ENCODE measurements around the gene ARHGEF33.

Gene ARHGEF33

GRCh38 chr2:38889575-38889974 is at the start of gene ARHGEF33:
Gene ARHGEF33 (plus strand): TSS chr2:38889875. CDS start chr2:38919448, 29,573 bp downstream.
- DNase-seq = no peak

GRCh38 chr2:38850045-38850444 is 39.6 kb upstream of the ARHGEF33 start:
- no peak for DNase-seq

GRCh38 chr2:38856165-38856564 is 33.5 kb upstream of the ARHGEF33 start:
- no peak for DNase-seq

GRCh38 chr2:38862476-38862875 is 27.2 kb upstream of the ARHGEF33 start:
- DNase-seq = no peak

GRCh38 chr2:38863061-38863695 is 26.5 kb upstream of the ARHGEF33 start:
- no peak for DNase-seq

GRCh38 chr2:38866773-38867443 is 22.8 kb upstream of the ARHGEF33 start:
- DNase-seq = no peak

- DNase-seq = no peak
These were observed 18.2 kb upstream of the ARHGEF33 start for GRCh38 chr2:38871432-38871831.

GRCh38 chr2:38873763-38874162 is 15.9 kb upstream of the ARHGEF33 start:
- no peak for DNase-seq

GRCh38 chr2:38875227-38875575 is 14.5 kb upstream of the ARHGEF33 start:
- no peak for DNase-seq

GRCh38 chr2:38875576-38876367 is 13.9 kb upstream of the ARHGEF33 start, which contains the start of the genes DHX57 and MORN2:
Gene DHX57 (minus strand): TSS chr2:38875934. CDS start chr2:38868405, 7,529 bp downstream.
Gene MORN2 (plus strand): TSS chr2:38875976.
- peak; percentile 85 for DNase-seq

- DNase-seq = no peak
These were observed 13.3 kb upstream of the ARHGEF33 start for GRCh38 chr2:38876407-38876806.

- DNase-seq = no peak
These were observed 3.6 kb upstream of the ARHGEF33 start for GRCh38 chr2:38886063-38886462.

- DNase-seq = no peak
These were observed 2.3 kb upstream of the ARHGEF33 start for GRCh38 chr2:38887347-38887746.

- DNase-seq = no peak
These were observed 1.6 kb upstream of the ARHGEF33 start for GRCh38 chr2:38887902-38888554.

- no peak for DNase-seq
These were observed 630 bp upstream of the ARHGEF33 start for GRCh38 chr2:38889045-38889444.

- no peak for DNase-seq
These were observed 3.1 kb downstream of the ARHGEF33 start for GRCh38 chr2:38892819-38893218.

GRCh38 chr2:38898256-38898655 is 8.6 kb downstream of the ARHGEF33 start:
- DNase-seq = no peak

GRCh38 chr2:38900726-38901125 is 11.1 kb downstream of the ARHGEF33 start:
- DNase-seq = no peak

GRCh38 chr2:38905251-38905650 is 15.6 kb downstream of the ARHGEF33 start:
- DNase-seq = no peak

GRCh38 chr2:38907242-38907641 is 17.6 kb downstream of the ARHGEF33 start:
- DNase-seq = peak; percentile 9

- no peak for DNase-seq
These were observed 18.3 kb downstream of the ARHGEF33 start for GRCh38 chr2:38907743-38908562.

- no peak for DNase-seq
These were observed 20.2 kb downstream of the ARHGEF33 start for GRCh38 chr2:38909872-38910271.
